Caki2 (cell line): ENCODE data around the gene AGAP6. TPM values are rescaled to one million over a fixed set of nuclear protein-coding genes. Genes with fewer than 3 reads are reported as not detected.

ENCODE experiments used
- total RNA-seq: library from RNA; depleted of rRNA; stranded (reverse); fragments of >200 nt; shearing (Covaris generic); gene quantifications from 2 replicates; pipeline ENCODE4 v1.2.3, GENCODE V29; 2014; ENCODE audit warnings: low replicate concordance; rRNA removed

Gene AGAP6
- total RNA-seq, 1 experiment from 2014 or later = 0.84 TPM

Other genes starting within 250 kb of the AGAP6 start
- gene OGDHL, start 226.1 kb upstream of the AGAP6 start, total RNA-seq = 4.1 and 13.9 TPM in 2 replicates
- 19.5 and 27.3 TPM in 2 replicates for gene PARG, start 46.4 kb upstream of the AGAP6 start, total RNA-seq
- gene TIMM23B, start 46.4 kb upstream of the AGAP6 start, total RNA-seq = 2.8 and 5.2 TPM in 2 replicates
- gene WASHC2A, start 79.5 kb downstream of the AGAP6 start, total RNA-seq = 20.1 and 24.6 TPM in 2 replicates